Measurements from ENCODE around the gene PLEKHA7. TPM values are rescaled to one million over a fixed set of nuclear protein-coding genes. Genes with fewer than 3 reads are reported as not detected.

The PLEKHA7 gene
- polyA plus RNA-seq, 3 donors, result 11.9 to 18.7 (median 16.2) TPM

GRCh38 chr11:16791191-16791961, 222.8 kb downstream of the PLEKHA7 start:
- H3K27ac ChIP-seq (ENCODE audit: low read depth, low read length), result no peak overlapping the region
- 47 to 81% (median 52%) methylated on average over 13 of the region's 13 CpGs for WGBS, 3 donors

GRCh38 chr11:16790486-16791190, 223.6 kb downstream of the PLEKHA7 start:
- H3K27ac ChIP-seq (ENCODE audit: low read depth, low read length), result no peak overlapping the region
- WGBS, 3 donors, result 72 to 92% (median 80%) methylated on average over 16 of the region's 16 CpGs

GRCh38 chr11:16789560-16790485, 224.4 kb downstream of the PLEKHA7 start:
- no peak overlapping the region for H3K27ac ChIP-seq (ENCODE audit: low read depth, low read length)
- WGBS, 3 donors, result 82 to 96% (median 96%) methylated on average over 10 of the region's 10 CpGs

- WGBS, 3 donors, result 83 to 88% (median 86%) methylated on average over 13 of the region's 13 CpGs
- H3K27ac ChIP-seq (ENCODE audit: low read depth, low read length), result no peak overlapping the region
Measured at GRCh38 chr11:16789063-16789420, 225.2 kb downstream of the PLEKHA7 start.

- H3K27ac ChIP-seq (ENCODE audit: low read depth, low read length), result no peak overlapping the region
Measured at GRCh38 chr11:16788141-16789062, 225.8 kb downstream of the PLEKHA7 start.

GRCh38 chr11:16787035-16787742, 227.0 kb downstream of the PLEKHA7 start:
- WGBS, 3 donors, result 66 to 79% (median 71%) methylated on average over 7 of the region's 7 CpGs
- H3K27ac ChIP-seq (ENCODE audit: low read depth, low read length), result no peak overlapping the region

More at GRCh38 chr11:16788141-16789062, 225.8 kb downstream of the PLEKHA7 start:
- 60 to 70% (median 62%) methylated on average over 17 of the region's 17 CpGs for WGBS, 3 donors

- H3K27ac ChIP-seq (ENCODE audit: low read depth, low read length), result no peak overlapping the region
- 58 to 74% (median 68%) methylated on average over 6 of the region's 6 CpGs for WGBS, 3 donors
Measured at GRCh38 chr11:16786131-16786530, 228.1 kb downstream of the PLEKHA7 start.

GRCh38 chr11:16785520-16786128, 228.6 kb downstream of the PLEKHA7 start:
- 37 to 62% (median 37%) methylated on average over 7 of the region's 7 CpGs for WGBS, 3 donors
- no peak overlapping the region for H3K27ac ChIP-seq (ENCODE audit: low read depth, low read length)

GRCh38 chr11:16784666-16785065, 229.5 kb downstream of the PLEKHA7 start:
- H3K27ac ChIP-seq (ENCODE audit: low read depth, low read length), result no peak overlapping the region
- WGBS, 3 donors, result 56 to 84% (median 56%) methylated on average over 2 of the region's 2 CpGs

GRCh38 chr11:16784097-16784496, 230.1 kb downstream of the PLEKHA7 start:
- WGBS, 3 donors, result 74 to 92% (median 85%) methylated on average over 2 of the region's 2 CpGs
- no peak overlapping the region for H3K27ac ChIP-seq (ENCODE audit: low read depth, low read length)

GRCh38 chr11:16783321-16783801, 230.9 kb downstream of the PLEKHA7 start:
- no peak overlapping the region for H3K27ac ChIP-seq (ENCODE audit: low read depth, low read length)
- WGBS, 3 donors, result 94 to 97% (median 96%) methylated on average over 22 of the region's 22 CpGs

- H3K27ac ChIP-seq (ENCODE audit: low read depth, low read length), result no peak overlapping the region
- 83 to 89% (median 86%) methylated on average over 11 of the region's 11 CpGs for WGBS, 3 donors
Measured at GRCh38 chr11:16781936-16782919, 232.0 kb downstream of the PLEKHA7 start.

- 90 to 92% (median 92%) methylated on average over 19 of the region's 19 CpGs for WGBS, 3 donors
Measured at GRCh38 chr11:16780698-16781550, 233.3 kb downstream of the PLEKHA7 start.

GRCh38 chr11:16780146-16780545, 234.1 kb downstream of the PLEKHA7 start:
- WGBS, 3 donors, result 90 to 98% (median 93%) methylated on average over 2 of the region's 2 CpGs
- H3K27ac ChIP-seq (ENCODE audit: low read depth, low read length), result no peak overlapping the region

More at GRCh38 chr11:16780698-16781550, 233.3 kb downstream of the PLEKHA7 start:
- H3K27ac ChIP-seq (ENCODE audit: low read depth, low read length), result no peak overlapping the region

GRCh38 chr11:16779436-16779835, 234.8 kb downstream of the PLEKHA7 start:
- H3K27ac ChIP-seq (ENCODE audit: low read depth, low read length), result no peak overlapping the region
- WGBS, 3 donors, result 72 to 86% (median 80%) methylated on average over 8 of the region's 8 CpGs
